ENCODE measurements around the gene DST. TPM values are rescaled to one million over a fixed set of nuclear protein-coding genes. Genes with fewer than 3 reads are reported as not detected.

The DST gene
- total RNA-seq, 1 experiment from 2014 or later = 91.9 TPM

- no peaks in the 10 kb centered on the region for H3K9me3 ChIP-seq (ENCODE audit: control insufficient read depth, low read depth, low read length)
- H2AFZ ChIP-seq (ENCODE audit: low read length) = no peak overlapping the region
- Mint-ChIP-seq H3K4me1 (peaks cover 4 to 8% of the 10 kb centered on the region in 2 experiments), H3K27ac (no peak overlapping the region), H3K27me3 (ENCODE audit: low read depth) (no peaks in the 10 kb centered on the region), H3K9me3 (no peaks in the 10 kb centered on the region), H3K36me3 (ENCODE audit: insufficient read depth in 1 of 3, low read depth in 3 of 3) (peaks cover 25 to 50% (median 45%) of the 10 kb centered on the region in 3 experiments; a peak in 6 of 7 replicates), H3K4me3 (no peak overlapping the region)
- H2AK5ac ChIP-seq (ENCODE audit: insufficient read length, low read length) = no peak overlapping the region
- H4K91ac ChIP-seq (ENCODE audit: insufficient read length, low read depth, low read length) = no peak overlapping the region
- no peaks in the 10 kb centered on the region for H4K20me1 ChIP-seq (ENCODE audit: control insufficient read depth, insufficient read depth, insufficient read length)
- no peak overlapping the region for H2BK15ac ChIP-seq (ENCODE audit: low read depth, low read length)
- DNase-seq = no peak
- no peaks in the 10 kb centered on the region for H3K79me1 ChIP-seq (ENCODE audit: insufficient read depth, low read depth, low read length, poor library complexity, severe bottlenecking)
- H3K18ac ChIP-seq (ENCODE audit: insufficient read length, low read depth, low read length) = no peak overlapping the region
- no peaks in the 10 kb centered on the region for H3K27me3 ChIP-seq (ENCODE audit: insufficient read depth, low read length)
- H3K27ac ChIP-seq (ENCODE audit: insufficient read length, low read depth, low read length) = no peak overlapping the region
- H3K14ac ChIP-seq (ENCODE audit: insufficient read depth, low read length) = no peak overlapping the region
- no peak overlapping the region for H3K9ac ChIP-seq (ENCODE audit: extremely low read depth, insufficient read length, low read length)
- no peak overlapping the region for H3K4ac ChIP-seq (ENCODE audit: low read depth, low read length)
- no CpG with 5 or more reads among the region's 1 CpG for WGBS (ENCODE audit: extremely low coverage, insufficient read length, low lambda C conversion rate)
- H3K56ac ChIP-seq (ENCODE audit: insufficient read length, low read depth, low read length) = no peak overlapping the region
- no peak overlapping the region for H3T11ph ChIP-seq (ENCODE audit: low read length)
- no peaks in the 10 kb centered on the region for H3K23me2 ChIP-seq (ENCODE audit: insufficient read length, low read depth, low read length, poor library complexity, severe bottlenecking)
- no peak overlapping the region for H3K4me2 ChIP-seq (ENCODE audit: insufficient read depth, insufficient read length, low read length)
- H2BK120ac ChIP-seq (ENCODE audit: low read depth, low read length, poor library complexity, severe bottlenecking) = no peak overlapping the region
- H3K4me1 ChIP-seq (ENCODE audit: insufficient read depth, low read length) = no peaks in the 10 kb centered on the region
- H2BK5ac ChIP-seq (ENCODE audit: insufficient read length, low read length) = no peak overlapping the region
- no peak overlapping the region for H3K23ac ChIP-seq (ENCODE audit: insufficient read length, low read depth, low read length)
- no peak overlapping the region for H2BK12ac ChIP-seq (ENCODE audit: insufficient read length, low read depth, low read length)
- TF ChIP-seq, protein P1, sequence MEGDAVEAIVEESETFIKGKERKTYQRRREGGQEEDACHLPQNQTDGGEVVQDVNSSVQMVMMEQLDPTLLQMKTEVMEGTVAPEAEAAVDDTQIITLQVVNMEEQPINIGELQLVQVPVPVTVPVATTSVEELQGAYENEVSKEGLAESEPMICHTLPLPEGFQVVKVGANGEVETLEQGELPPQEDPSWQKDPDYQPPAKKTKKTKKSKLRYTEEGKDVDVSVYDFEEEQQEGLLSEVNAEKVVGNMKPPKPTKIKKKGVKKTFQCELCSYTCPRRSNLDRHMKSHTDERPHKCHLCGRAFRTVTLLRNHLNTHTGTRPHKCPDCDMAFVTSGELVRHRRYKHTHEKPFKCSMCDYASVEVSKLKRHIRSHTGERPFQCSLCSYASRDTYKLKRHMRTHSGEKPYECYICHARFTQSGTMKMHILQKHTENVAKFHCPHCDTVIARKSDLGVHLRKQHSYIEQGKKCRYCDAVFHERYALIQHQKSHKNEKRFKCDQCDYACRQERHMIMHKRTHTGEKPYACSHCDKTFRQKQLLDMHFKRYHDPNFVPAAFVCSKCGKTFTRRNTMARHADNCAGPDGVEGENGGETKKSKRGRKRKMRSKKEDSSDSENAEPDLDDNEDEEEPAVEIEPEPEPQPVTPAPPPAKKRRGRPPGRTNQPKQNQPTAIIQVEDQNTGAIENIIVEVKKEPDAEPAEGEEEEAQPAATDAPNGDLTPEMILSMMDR (conservative IDR thresholded peaks at IDR 0.05) = no peak
- no peak overlapping the region for H4K5ac ChIP-seq (ENCODE audit: insufficient read length, low read depth, low read length)
- H2BK20ac ChIP-seq (ENCODE audit: low read depth, low read length, poor library complexity, severe bottlenecking) = no peak overlapping the region
- no peak overlapping the region for H4K8ac ChIP-seq (replicated peaks; ENCODE audit: insufficient read length, low read depth, low read length)
- no peaks in the 10 kb centered on the region for H3K79me2 ChIP-seq (ENCODE audit: insufficient read depth, low read length)
Observed at GRCh38 chr6:56516003-56516402, 126.7 kb downstream of the DST start.
